MG63 (cell line): ENCODE results near the gene STOX2. TPM values are rescaled to one million over a fixed set of nuclear protein-coding genes. Genes with fewer than 3 reads are reported as not detected.

Experiments
- DNase-seq: peaks from one replicate; pipeline ENCODE4 v3.0.0-alpha.2; 2020
- H3K27me3 ChIP-seq: fragments of 250-450 bp; sonication (Bioruptor Pico); 2 replicates; pipeline ENCODE4 v1.5.1; 2020; ENCODE audit warnings: mild to moderate bottlenecking, moderate library complexity
- H3K36me3 ChIP-seq: fragments of 250-450 bp; sonication (Bioruptor Pico); 2 replicates; pipeline ENCODE4 v1.5.1; 2020; ENCODE audit warnings: mild to moderate bottlenecking, moderate library complexity
- H3K4me3 ChIP-seq: fragments of 250-450 bp; sonication (Bioruptor Pico); 2 replicates; pipeline ENCODE4 v1.5.1; 2020; ENCODE audit warnings: mild to moderate bottlenecking, moderate library complexity
- H3K9me3 ChIP-seq: fragments of 250-450 bp; sonication (Bioruptor Pico); 2 replicates; pipeline ENCODE4 v1.5.1; 2020; ENCODE audit warnings: mild to moderate bottlenecking, moderate library complexity
- total RNA-seq: library from RNA; depleted of rRNA; stranded (reverse); fragments of >200 nt; shearing (Covaris generic); gene quantifications from 2 replicates; pipeline ENCODE4 v1.2.3, GENCODE V29; 2014; ENCODE audit warnings: low replicate concordance; rRNA removed

Gene STOX2, protein sequence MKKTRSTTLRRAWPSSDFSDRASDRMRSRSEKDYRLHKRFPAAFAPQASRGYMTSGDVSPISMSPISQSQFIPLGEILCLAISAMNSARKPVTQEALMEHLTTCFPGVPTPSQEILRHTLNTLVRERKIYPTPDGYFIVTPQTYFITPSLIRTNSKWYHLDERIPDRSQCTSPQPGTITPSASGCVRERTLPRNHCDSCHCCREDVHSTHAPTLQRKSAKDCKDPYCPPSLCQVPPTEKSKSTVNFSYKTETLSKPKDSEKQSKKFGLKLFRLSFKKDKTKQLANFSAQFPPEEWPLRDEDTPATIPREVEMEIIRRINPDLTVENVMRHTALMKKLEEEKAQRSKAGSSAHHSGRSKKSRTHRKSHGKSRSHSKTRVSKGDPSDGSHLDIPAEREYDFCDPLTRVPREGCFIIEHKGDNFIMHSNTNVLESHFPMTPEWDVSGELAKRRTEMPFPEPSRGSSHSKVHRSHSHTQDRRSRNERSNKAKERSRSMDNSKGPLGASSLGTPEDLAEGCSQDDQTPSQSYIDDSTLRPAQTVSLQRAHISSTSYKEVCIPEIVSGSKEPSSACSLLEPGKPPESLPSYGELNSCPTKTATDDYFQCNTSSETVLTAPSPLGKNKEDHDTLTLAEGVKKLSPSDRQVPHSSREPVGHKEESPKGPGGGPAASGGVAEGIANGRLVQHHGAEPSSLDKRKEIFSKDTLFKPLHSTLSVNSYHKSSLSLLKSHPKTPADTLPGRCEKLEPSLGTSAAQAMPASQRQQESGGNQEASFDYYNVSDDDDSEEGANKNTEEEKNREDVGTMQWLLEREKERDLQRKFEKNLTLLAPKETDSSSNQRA (N-terminal part only)
- 0.89 and 1.8 TPM in 2 replicates for total RNA-seq

DNA sequence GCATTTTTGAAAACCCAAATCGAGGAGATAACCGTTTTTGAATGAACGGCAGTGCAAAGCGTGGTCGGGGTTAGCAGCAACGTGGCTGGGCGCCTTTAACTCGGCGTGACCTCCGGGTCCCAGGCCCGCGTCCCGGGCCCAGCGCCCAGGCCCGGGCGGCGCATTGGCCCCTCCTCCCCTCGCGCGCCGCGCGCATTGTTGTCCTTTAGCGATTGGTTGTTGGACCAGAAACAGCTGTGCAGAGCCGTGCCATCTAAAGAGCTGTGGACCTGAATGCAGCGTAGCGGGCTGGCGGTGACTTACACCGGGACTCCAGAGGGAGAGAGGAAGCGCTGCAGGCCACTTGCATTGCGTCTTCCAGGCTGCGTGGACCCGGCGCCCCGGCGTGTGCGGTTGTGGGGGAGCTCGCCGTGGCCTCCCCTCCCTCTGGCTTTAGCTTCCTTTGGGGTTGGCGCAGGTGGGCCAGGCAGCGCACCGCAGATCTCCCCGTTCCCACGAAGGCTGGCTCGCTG, at the start of gene STOX2:
Gene STOX2 (plus strand): TSS at position 227 of the 512 bp plus-strand sequence. CDS start 1,484 bp downstream, outside the sequence.
- DNase-seq: peak; percentile 69
- peaks cover 13% of the 10 kb centered on the region for H3K27me3 ChIP-seq

DNA sequence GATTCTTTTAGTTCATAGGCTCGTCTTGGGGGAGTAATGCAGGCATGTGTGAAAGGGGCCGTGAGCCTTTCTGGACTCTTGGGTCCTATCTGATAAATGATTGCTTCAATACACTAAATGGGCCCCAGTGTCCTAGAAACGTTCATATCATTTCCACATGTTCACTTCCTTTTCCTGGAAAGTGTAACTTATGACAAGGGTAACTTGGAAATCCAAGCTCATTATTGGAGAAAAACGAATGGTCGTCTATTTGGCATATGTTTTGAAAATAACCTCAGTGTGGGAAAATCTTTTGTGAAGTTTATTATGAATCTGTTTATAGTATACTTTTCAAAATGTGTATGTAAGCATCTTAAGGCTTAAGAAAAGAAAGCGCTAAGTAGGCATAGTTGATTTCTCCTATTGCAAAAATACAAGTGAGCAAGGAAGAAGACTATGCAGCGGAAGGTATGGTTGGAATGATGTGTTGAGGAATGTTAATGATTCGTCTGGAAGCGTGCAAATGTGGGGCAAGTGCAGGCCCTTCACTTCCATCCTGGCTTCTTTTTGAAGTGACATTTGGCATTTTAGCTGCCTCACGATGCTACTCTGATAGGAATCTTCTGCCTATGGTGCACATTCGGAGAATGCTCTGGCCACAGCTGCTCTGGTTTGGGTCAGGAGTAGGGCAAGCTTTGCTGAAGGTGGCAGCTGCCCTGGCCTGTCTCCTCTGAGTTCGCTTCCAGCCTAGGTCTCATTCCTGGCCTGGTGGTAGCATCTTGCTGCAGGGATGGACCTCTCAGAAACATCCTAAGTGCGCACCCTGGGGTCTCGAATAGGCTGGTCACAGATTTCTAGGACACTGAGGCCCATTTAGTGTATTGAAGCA, 49.5 kb upstream of the STOX2 start:
- DNase-seq: no peak
- Histone ChIP-seq H3K9me3 (no peaks in the 10 kb centered on the region), H3K4me3 (no peak overlapping the region), H3K36me3 (no peaks in the 10 kb centered on the region), H3K27me3 (no peaks in the 10 kb centered on the region)

More for the DNA sequence above, at the start of gene STOX2:
- Histone ChIP-seq H3K9me3 (peaks cover 3% of the 10 kb centered on the region; the same call in 1 of the 2 replicates), H3K36me3 (no peaks in the 10 kb centered on the region), H3K4me3 (peak within 1 kb of the TSS; percentile 56)

DNA sequence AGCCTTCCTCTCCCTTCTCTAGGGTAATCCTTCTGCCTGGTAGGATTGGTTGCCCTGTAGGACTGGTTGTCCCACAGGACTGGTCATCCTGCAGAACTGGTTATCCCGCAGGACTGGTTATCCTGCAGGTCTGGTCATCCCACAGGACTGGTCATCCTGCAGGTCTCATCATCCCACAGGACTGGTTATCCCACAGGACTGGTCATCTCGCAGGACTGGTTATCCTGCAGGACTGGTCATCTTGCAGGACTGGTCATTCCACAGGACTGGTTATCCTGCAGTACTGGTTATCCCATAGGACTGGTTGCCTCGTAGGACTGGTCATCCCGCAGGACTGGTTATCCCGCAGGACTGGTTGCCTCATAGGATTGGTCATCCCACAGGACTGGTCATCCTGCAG, 48.1 kb upstream of the STOX2 start:
- Histone ChIP-seq H3K27me3 (no peaks in the 10 kb centered on the region), H3K36me3 (no peaks in the 10 kb centered on the region), H3K9me3 (no peaks in the 10 kb centered on the region), H3K4me3 (no peak overlapping the region)
- no peak for DNase-seq

DNA sequence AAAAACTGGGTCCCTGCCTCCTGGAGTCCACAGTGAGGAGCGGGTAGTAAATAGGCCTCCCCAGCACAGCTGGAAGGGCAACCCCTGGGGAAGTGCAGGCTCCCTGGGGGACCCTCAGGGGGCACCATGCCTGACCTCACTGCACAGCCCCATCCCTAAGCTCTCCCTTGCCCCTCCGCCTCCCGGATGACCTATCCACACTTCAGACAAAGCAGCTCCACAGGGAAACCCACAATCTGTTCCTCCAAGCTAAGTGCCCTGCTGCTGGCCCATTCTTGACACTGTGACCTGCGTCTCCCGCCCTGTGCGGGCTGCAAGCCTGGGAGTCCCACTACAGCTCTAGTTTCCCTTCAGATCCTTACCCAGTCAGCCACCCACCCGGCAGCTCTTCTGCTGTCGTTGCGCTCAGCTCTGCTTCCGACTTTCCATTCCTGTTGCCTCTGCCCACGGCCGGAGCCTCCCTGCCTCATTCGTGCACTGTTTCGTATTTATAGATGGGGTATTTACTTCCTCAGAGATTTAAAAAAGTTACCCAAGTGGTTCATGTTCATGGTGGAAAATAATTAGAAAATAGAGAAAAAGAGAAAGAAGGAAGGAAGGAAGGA, 47.0 kb upstream of the STOX2 start:
- Histone ChIP-seq H3K9me3 (no peaks in the 10 kb centered on the region), H3K4me3 (no peak overlapping the region), H3K36me3 (no peaks in the 10 kb centered on the region), H3K27me3 (no peaks in the 10 kb centered on the region)
- no peak for DNase-seq

DNA sequence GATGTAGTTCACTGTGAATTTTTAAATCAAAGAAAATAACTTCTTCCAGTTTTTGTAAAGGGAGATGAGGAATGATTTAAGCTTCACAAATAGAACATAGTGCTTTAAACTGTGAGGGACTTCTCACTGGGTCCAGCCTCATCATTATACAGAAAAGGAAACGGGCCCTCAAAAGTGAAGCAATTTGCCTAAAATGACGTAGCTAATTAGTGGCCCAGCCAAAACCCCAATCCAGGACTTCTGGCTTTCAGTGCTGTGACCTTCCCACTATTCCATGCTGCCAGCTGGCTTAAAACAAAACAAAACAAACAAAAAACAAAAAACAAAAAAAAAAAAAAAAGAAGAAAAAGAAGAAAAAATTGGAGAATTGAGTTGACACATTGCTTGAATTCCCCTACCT, 45.0 kb upstream of the STOX2 start:
- H3K9me3 ChIP-seq: no peaks in the 10 kb centered on the region
- no peak overlapping the region for H3K4me3 ChIP-seq
- no peaks in the 10 kb centered on the region for H3K36me3 ChIP-seq
- no peaks in the 10 kb centered on the region for H3K27me3 ChIP-seq
- DNase-seq: no peak

DNA sequence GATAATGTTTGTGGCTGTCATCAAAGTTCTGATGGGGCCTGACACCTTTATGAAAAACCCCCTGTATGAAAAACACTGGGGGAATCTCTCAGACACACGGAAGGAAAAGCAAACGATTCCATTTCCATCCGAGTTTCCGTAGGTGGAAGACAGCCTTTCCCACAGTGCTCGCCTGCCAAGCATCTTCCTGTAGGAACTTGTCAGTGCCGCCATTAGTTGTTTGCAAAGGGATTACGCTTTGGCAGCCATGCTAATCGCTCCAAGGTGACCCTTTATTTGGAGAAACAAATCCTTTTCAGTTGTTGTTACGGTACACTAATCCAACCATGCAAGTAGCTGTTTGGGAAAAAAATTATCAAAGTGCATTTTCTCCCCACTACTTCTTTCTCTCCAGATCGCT, 44.4 kb upstream of the STOX2 start:
- Histone ChIP-seq H3K9me3 (no peaks in the 10 kb centered on the region), H3K27me3 (no peaks in the 10 kb centered on the region), H3K4me3 (no peak overlapping the region), H3K36me3 (no peaks in the 10 kb centered on the region)
- DNase-seq: no peak

DNA sequence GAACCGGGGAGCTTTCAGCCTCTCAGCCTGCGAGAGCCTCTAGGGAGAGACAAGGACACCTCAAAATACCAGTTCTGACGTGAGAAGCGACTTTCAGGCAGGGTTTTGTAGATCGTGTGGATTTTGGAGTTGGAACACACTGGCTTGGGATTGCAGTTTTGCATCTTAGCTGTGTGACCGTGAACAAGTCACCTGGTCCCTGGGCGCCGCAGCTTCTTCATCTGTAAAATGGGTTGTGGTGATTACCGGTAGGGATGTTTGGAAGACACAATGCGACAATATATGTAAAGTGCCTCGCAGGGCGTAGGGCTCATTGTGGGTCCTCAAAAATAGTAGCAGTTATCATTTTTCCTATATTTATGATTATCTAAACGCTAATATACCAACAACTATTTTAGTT, 43.7 kb upstream of the STOX2 start:
- Histone ChIP-seq H3K9me3 (no peaks in the 10 kb centered on the region), H3K4me3 (no peak overlapping the region), H3K27me3 (no peaks in the 10 kb centered on the region), H3K36me3 (no peaks in the 10 kb centered on the region)
- no peak for DNase-seq

DNA sequence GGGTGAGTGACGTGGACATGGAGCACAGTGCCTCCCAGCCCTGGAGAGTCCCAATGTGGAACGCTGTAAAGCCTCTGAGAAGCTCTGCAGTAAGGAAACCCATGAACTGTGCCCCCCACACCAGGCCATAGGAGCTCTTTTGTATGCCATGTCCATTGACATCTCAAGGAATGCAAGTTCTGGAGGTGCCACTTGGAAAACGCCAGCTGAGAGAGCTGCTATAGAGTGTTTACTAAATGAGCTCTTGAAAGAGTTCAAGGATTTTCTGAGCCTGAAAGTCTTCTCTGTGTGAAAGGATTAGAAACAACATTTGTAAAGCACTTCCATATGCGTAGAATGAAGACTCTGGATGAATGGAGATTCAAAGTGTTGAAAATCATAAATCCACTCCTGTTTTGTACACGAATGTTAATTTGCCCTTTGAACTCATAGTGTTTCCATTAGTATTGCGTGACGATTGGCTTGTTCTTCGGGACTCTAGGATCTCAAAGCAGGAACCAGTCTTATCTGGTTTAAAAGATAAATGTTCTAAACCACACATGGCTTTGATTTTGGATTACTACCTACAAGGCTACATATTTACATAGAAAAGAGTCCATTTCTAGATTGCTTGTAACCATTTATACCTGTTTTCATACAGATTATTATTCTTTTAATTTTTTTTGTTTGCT, 41.8 kb upstream of the STOX2 start:
- Histone ChIP-seq H3K9me3 (no peaks in the 10 kb centered on the region), H3K36me3 (no peaks in the 10 kb centered on the region), H3K4me3 (no peak overlapping the region), H3K27me3 (no peaks in the 10 kb centered on the region)
- no peak for DNase-seq

DNA sequence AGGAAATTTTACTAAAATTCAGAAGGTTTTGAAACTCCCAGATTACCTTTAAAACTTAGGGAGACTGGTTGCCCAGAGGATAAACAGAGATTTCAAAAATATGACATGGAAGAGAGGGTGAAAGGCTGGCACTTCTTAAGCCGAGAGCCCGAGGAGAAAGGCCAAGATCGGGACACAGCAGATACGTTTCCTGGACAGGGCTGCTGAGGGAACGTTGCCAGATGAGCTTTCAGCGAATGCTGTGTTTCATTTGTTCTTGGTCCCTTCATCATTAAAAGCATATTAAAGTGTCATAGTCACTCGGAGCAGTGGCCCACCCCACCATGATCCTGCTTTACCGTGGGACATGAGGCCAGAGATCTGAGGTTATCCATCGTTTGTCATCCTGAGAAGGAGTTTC, 37.9 kb upstream of the STOX2 start:
- Histone ChIP-seq H3K9me3 (no peaks in the 10 kb centered on the region), H3K4me3 (no peak overlapping the region), H3K36me3 (no peaks in the 10 kb centered on the region), H3K27me3 (no peaks in the 10 kb centered on the region)
- DNase-seq: no peak

DNA sequence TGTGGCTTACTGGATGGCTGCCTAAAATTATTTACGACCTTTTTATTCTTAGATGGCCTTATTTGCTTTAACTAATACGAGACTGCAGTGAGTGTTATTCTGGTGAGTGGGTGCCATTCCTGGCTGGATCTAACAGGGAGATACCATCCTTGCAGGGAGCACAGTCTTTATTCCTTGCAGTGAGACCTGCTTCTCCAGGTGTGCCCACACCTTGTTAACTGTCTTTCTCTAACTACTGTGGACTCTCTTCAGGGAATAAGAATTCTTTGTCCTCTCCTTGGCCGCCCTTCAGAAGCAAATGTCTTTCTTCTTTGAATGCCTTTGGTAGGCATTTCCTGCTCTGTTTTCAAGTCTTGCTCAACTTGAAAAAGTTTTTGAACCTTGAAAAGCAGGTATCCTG, 34.1 kb upstream of the STOX2 start:
- Histone ChIP-seq H3K36me3 (no peaks in the 10 kb centered on the region), H3K4me3 (no peak overlapping the region), H3K9me3 (no peaks in the 10 kb centered on the region), H3K27me3 (no peaks in the 10 kb centered on the region)
- DNase-seq: no peak

DNA sequence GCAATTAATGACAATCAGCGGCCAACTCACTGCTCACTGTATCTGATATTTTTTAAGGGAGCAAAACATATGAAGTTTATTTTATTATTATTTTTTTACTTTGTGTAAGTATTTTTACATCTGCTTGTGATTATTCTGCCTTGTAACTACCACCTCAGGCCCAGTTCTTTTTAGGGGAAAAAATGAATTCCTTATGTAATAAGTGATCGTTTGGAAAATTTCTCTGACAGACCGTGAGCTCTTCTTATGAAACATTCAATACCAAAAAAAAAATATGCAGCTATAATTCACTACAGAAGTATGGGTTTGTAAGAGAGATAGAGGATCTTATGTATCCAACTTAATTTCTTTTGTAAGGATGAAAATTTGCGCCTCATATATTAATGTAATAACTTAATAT, 33.5 kb upstream of the STOX2 start:
- Histone ChIP-seq H3K4me3 (no peak overlapping the region), H3K36me3 (no peaks in the 10 kb centered on the region), H3K9me3 (no peaks in the 10 kb centered on the region), H3K27me3 (no peaks in the 10 kb centered on the region)
- no peak for DNase-seq

DNA sequence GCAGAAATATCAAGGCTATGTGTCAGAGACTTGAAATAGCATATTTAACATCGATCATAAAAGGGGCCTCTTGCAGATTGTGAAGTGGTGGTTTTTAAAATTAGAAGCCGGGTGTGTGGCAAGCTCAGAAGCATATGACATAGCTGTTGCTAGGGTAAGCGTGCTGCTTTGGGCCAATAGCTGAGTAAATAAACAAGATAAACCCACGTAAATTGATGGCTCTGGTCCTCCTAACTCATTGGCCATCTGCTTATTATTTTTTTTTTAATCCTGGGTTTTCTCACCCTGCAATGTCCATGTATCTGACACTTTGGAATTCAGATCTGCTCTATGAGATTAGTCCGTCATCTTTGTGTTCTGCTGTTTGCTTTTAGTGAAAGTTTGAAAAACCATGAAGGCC, 32.6 kb upstream of the STOX2 start:
- Histone ChIP-seq H3K36me3 (no peaks in the 10 kb centered on the region), H3K9me3 (no peaks in the 10 kb centered on the region), H3K27me3 (no peaks in the 10 kb centered on the region), H3K4me3 (no peak overlapping the region)
- no peak for DNase-seq

DNA sequence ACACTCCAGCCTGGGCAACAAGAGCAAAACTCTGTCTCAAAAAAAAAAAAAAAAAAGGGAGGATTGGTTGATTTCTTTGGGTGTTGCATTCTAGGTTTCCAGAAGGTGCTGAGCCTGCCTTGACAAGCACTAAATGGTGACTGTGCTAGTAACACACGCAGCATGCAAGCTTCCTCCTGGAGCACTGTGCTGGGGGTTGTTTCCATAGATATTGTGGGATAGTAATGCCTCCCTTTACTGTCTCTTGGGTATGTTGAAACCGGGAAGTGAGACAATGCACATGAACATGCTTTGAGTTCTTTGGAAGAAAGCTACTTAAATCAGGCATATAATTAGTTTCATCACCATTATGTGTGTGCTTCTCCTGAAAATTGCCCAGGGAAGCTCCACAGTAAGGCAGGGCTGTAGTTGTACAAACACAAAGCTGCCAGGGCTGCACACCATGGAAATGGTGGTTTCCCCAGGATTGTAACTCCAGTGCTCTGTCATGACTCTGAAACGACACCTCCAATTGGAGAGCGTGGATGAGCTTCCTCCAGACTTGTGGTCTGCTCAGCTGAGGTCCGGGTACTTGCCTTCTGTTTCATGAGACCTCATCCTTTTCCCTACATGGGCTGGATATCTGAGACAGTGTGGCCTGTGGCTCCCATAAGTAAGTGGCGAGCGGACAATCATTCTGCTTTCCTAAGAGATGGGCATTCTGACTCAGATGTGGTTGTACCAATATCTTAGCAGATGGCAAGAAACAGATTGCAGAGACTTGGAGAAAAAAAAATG, 31.5 kb upstream of the STOX2 start:
- no peaks in the 10 kb centered on the region for H3K36me3 ChIP-seq
- no peaks in the 10 kb centered on the region for H3K9me3 ChIP-seq
- DNase-seq: no peak
- no peaks in the 10 kb centered on the region for H3K27me3 ChIP-seq
- H3K4me3 ChIP-seq: no peak overlapping the region

DNA sequence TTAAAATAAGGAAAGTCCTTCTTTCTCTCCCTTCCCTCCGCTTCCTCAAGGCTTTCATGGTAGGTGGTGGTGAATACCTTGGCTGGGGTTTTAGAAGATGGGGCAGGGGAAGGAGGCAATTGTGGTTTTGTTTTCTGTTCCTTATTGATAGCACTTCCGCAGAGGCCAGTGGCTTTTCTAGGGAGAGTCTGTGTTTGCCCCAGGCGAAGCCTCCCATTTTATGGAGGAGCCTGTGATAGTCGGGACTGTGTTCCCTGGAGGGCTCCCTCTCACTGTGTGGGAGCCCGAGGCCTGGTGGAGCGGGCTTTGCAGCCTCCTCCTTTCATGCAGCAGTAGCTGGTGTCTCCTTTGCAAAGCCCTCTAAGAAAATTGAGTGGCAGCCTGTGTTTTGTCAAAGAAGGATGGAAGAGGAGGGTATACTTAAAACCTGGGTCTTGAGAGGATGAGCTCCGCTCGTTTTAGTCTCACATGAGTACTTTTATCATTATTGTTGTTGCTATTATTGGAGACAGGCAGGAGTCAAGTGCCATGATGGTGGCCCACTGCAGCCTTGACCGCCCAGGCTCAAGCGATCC, 29.8 kb upstream of the STOX2 start:
- no peaks in the 10 kb centered on the region for H3K9me3 ChIP-seq
- no peaks in the 10 kb centered on the region for H3K27me3 ChIP-seq
- H3K4me3 ChIP-seq: no peak overlapping the region
- no peaks in the 10 kb centered on the region for H3K36me3 ChIP-seq
- DNase-seq: no peak
